PFSK-1 (cell line): Measurements from ENCODE around the gene CYREN.

Source experiments
- FOXP2 ChIP-seq: optimal IDR thresholded peaks from 2 replicates; pipeline ENCODE3; 2011; ENCODE audit warnings: borderline replicate concordance, control low read depth, inconsistent platforms; ENCODE audit not compliant: insufficient read depth; ENCODE audit errors: extremely low read length, extremely low read depth
- POLR2AphosphoS5 ChIP-seq: IDR thresholded peaks from 2 replicates; pipeline ENCODE4 v1.6.1; 2012; ENCODE audit warnings: low read depth, mild to moderate bottlenecking, control low read depth, low read length, moderate library complexity
- REST ChIP-seq, 2 experiments: IDR thresholded peaks; 2 replicates each; pipeline versions ENCODE4 v1.6.1 to v1.8.0; 2011 to 2012; ENCODE audit warnings: low read depth in 2 of 2, low read length in 2 of 2, control low read depth in 1 of 2, inconsistent platforms in 1 of 2, mild to moderate bottlenecking in 1 of 2, moderate library complexity in 1 of 2; ENCODE audit not compliant: insufficient read depth in 1 of 2
- SIN3A ChIP-seq: IDR thresholded peaks from 2 replicates; pipeline ENCODE4 v1.6.1; 2012; ENCODE audit warnings: mild to moderate bottlenecking, low read length, moderate library complexity, borderline replicate concordance; ENCODE audit not compliant: insufficient read depth
- TAF1 ChIP-seq: IDR thresholded peaks from 2 replicates; pipeline ENCODE4 v1.6.1; 2012; ENCODE audit warnings: low read length, control low read depth, borderline replicate concordance; ENCODE audit not compliant: insufficient read depth

The CYREN gene

GRCh38 chr7:135180122-135180521 lies 9.6 kb upstream of the CYREN start:
- TF ChIP-seq FOXP2 (no peak), TAF1 (no peak), SIN3A (no peak), POLR2AphosphoS5 (no peak), REST (IDR thresholded peaks at IDR 0.05; ENCODE audit: insufficient read depth in 1 of 2, low read depth in 2 of 2, low read length in 2 of 2) (no peak)

GRCh38 chr7:135179321-135179925 lies 8.9 kb upstream of the CYREN start:
- TF ChIP-seq TAF1 (no peak), SIN3A (no peak), FOXP2 (no peak), REST (IDR thresholded peaks at IDR 0.05; ENCODE audit: insufficient read depth in 1 of 2, low read depth in 2 of 2, low read length in 2 of 2) (no peak), POLR2AphosphoS5 (no peak)

DNA sequence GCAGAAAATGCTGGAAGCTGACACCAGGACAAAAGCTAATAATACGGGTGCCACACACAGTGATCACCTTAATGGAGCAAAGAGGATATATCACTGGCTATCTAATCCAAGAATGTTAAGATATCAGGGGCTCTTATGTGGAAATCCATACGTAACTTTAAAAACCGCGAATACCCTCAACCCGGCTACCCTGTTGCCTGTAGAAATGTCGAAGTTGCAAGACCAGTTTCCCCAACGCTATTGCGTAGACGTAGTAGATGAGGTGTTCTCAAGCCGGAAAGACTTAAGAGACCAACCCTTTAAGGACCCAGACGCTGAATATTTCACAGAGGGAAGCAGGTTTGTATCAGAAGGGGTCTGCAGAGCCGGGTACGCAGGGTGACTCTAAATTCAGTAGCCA lies 7.9 kb upstream of the CYREN start:
- no peak for TF ChIP-seq POLR2AphosphoS5
- no peak for TF ChIP-seq REST (IDR thresholded peaks at IDR 0.05; ENCODE audit: insufficient read depth in 1 of 2, low read depth in 2 of 2, low read length in 2 of 2)
- no peak for TF ChIP-seq FOXP2
- TF ChIP-seq SIN3A, result no peak
- TF ChIP-seq TAF1, result no peak

- TF ChIP-seq POLR2AphosphoS5, result no peak
- TF ChIP-seq FOXP2, result no peak
- no peak for TF ChIP-seq REST (IDR thresholded peaks at IDR 0.05; ENCODE audit: insufficient read depth in 1 of 2, low read depth in 2 of 2, low read length in 2 of 2)
- no peak for TF ChIP-seq TAF1
- TF ChIP-seq SIN3A, result no peak
Measured at GRCh38 chr7:135177028-135177696, 6.7 kb upstream of the CYREN start.
